Ovary (tissue), 9 donors: ENCODE data around the gene C10orf143. TPM values are rescaled to one million over a fixed set of nuclear protein-coding genes. Genes with fewer than 3 reads are reported as not detected.
A peak's percentile ranks its signal among the peaks of the same experiment; 100 is the strongest.

Experiments
- DNase-seq, 5 donors: peaks; one replicate each; pipeline ENCODE4 v3.0.0-alpha.2; 2019 to 2020
- H3K27ac ChIP-seq, 2 donors: fragments of 200-600 bp; one replicate each; pipeline versions ENCODE4 v1.5.1 to v1.8.0; 2019 to 2022
- H3K27me3 ChIP-seq: fragments of 200-600 bp; one replicate; pipeline ENCODE4 v1.8.0; 2022
- H3K36me3 ChIP-seq: fragments of 200-600 bp; sonication (generic); one replicate; pipeline ENCODE4 v1.5.1; 2019
- H3K4me1 ChIP-seq: one replicate; pipeline ENCODE4 v1.8.1; 2013; ENCODE audit warnings: mild to moderate bottlenecking, moderate library complexity; ENCODE audit not compliant: insufficient read depth
- H3K4me3 ChIP-seq: fragments of 200-600 bp; sonication (generic); one replicate; pipeline ENCODE4 v1.5.1; 2017
- H3K9me3 ChIP-seq, 2 donors: fragments of 200-600 bp in 1 of 2; sonication (generic) in 1 of 2; one replicate each; pipeline versions ENCODE4 v1.5.1 to v1.8.1; 2013 to 2019; ENCODE audit warnings: mild to moderate bottlenecking in 1 of 2, moderate library complexity in 1 of 2
- CTCF ChIP-seq, 3 donors: fragments of 450-650 bp in 2 of 3; fragments of 200-600 bp in 1 of 3; IDR thresholded peaks; one replicate each; pipeline versions ENCODE4 v1.5.1 to v1.8.0; 2016 to 2022; ENCODE audit warnings: antibody characterized with exemption in 3 of 3, mild to moderate bottlenecking in 1 of 3
- EP300 ChIP-seq: sonication (generic); formaldehyde crosslinking; IDR thresholded peaks from one replicate; pipeline ENCODE4 v1.6.1; 2017; ENCODE audit warnings: antibody characterized with exemption
- POLR2A ChIP-seq: fragments of 450-650 bp; IDR thresholded peaks from one replicate; pipeline ENCODE4 v1.6.1; 2017; ENCODE audit warnings: antibody characterized with exemption, mild to moderate bottlenecking, moderate library complexity
- WGBS, 3 donors: extraction: QIAGEN DNeasy Blood & Tissue Kit in 1 of 3; methylation state at CpG; one replicate each; pipeline versions ENCODE4 v1.1.5 to v1.1.7; 2013 to 2017; 5-methylcytosine and 5-hydroxymethylcytosine counted together
- intact Hi-C, 4 donors: fragments of 100-400 bp; cut with DNase I; formaldehyde crosslinking; loops; one replicate each; pipeline versions ENCODE4 v1.11.0 to v1.15.1; 2022 to 2023
- polyA plus RNA-seq, 2 donors: library from polyadenylated mRNA; stranded (reverse); fragments of 200-250 nt in 1 of 2; fragments of 350-450 nt in 1 of 2; fragmentation: Illumina TruSeq in 1 of 2; extraction: RNeasy Lipid Tissue Mini Kit (QIAGEN cat#74804) in 1 of 2; gene quantifications; one replicate each; pipeline ENCODE4 v1.2.3, GENCODE V29; 2013 to 2014
- total RNA-seq, 7 donors: library from RNA; depleted of rRNA in 2 of 7; stranded (reverse); fragments of >200 nt in 2 of 7; fragmentation: NEBNext Ultra II Directional in 3 of 7; extraction: Animal tissue kit (Norgen Biotek cat#: 25700) in 3 of 7; gene quantifications; one replicate each; pipeline versions ENCODE4 v1.1.0 to v1.2.4, GENCODE V29; 2016 to 2023
- donor health status: DM: no; HTN: no; CAD: no; lungs with moderate emphysema.
- donor health status: DM: no; HTN: no; CAD: no.
- donor health status: Bipolar disorder and iron deficiency.
- donor health status: DM: yes; HTN: yes; CAD: no.
- donor health status: DM: no; HTN: no; CAD: no.
- donor health status: DM: yes; HTN: yes; CAD: no.

C10orf143 gene
- total and polyA plus RNA-seq, 9 donors, result 3.1 to 10.3 (median 5.9) TPM

GRCh38 chr10:130021383-130021950, 89.2 kb downstream of the C10orf143 start:
- H3K4me1 ChIP-seq, result no peaks in the 10 kb centered on the region
- no peaks in the 10 kb centered on the region for H3K36me3 ChIP-seq
- H3K27ac ChIP-seq, result no peak overlapping the region
- no peaks in the 10 kb centered on the region for H3K9me3 ChIP-seq
- H3K4me3 ChIP-seq, result no peak overlapping the region
- no peak for DNase-seq
- WGBS, 3 donors, result 81 to 83% (median 83%) methylated on average over 12 of the region's 12 CpGs
- no peaks in the 10 kb centered on the region for H3K27me3 ChIP-seq
- intact Hi-C loops, result no loop called here
- TF ChIP-seq EP300 (no peak), POLR2A (no peak)

DNA sequence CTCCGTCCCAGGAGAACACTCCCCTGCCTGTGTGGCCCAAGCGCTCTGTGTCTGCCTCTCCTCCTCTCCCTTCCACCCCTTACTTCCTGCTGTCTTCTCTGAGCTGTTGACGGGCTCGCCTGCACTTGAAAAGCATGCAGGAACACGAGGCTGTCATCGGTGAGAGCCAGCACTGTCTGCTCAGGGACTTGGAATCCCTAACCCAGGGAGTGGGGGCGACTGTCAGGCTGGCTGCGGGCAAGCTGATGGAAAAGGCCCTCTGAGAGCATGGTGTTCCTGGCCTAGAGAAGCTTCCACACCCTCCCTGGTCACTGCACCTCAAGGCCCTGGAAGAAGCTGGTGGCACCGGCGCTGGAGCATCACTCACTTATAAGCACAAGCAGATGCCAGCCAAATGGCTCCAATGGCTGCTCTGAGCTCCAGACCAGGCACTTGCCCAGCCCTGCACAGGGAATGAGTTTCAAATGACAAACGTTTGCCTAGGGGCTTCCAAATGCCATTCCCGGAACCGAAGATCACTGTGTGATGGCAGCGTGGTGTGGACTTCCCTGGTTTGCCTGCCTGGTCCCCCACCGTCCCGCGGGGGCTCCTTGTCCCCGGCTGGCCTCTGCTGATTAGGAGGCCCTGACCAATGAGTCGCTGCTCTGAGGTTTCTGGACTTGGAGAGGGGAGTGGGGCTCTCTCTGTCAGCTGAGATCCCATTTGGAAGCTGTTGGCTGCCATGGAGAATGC, 89.8 kb downstream of the C10orf143 start:
- DNase-seq, result peak in 1 of 5 donors; percentile 1
- no peaks in the 10 kb centered on the region for H3K27me3 ChIP-seq
- H3K9me3 ChIP-seq, result no peaks in the 10 kb centered on the region
- no peak overlapping the region for H3K4me3 ChIP-seq
- no peaks in the 10 kb centered on the region for H3K4me1 ChIP-seq
- no peak for TF ChIP-seq POLR2A
- TF ChIP-seq EP300, result no peak
- no peak for TF ChIP-seq CTCF (IDR thresholded peaks at IDR 0.05)
- intact Hi-C loops, result no loop called here
- WGBS, 3 donors, result 58 to 62% (median 61%) methylated on average over 19 of the region's 19 CpGs
- no peaks in the 10 kb centered on the region for H3K36me3 ChIP-seq
- no peak overlapping the region for H3K27ac ChIP-seq

DNA sequence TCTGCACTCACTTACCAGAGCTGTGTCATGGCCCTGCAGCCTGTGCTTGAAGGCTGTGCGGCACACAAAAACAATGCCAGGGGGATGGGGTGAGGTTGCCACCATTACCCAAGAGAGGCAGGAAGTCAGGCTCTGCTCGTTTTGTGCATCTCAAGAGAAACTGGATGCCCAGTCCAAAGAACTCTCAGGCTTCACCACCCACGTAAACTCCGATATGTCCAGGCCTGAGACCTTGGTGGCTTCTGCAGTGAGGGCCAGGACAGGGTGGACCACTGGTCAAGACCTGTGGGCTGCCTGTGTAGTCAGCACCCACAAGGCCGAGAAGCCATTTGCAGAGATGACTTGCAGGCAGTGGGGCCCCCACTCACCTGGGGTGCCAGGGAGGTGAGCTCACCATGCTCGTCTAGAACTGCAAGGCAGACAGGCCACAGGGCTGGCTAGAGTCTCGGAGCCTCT, 91.9 kb downstream of the C10orf143 start:
- DNase-seq, result no peak
- no peaks in the 10 kb centered on the region for H3K36me3 ChIP-seq
- no peak overlapping the region for H3K27ac ChIP-seq
- TF ChIP-seq CTCF (IDR thresholded peaks at IDR 0.05) (no peak), EP300 (no peak), POLR2A (no peak)
- intact Hi-C loops, result no loop called here
- no peak overlapping the region for H3K4me3 ChIP-seq
- no peaks in the 10 kb centered on the region for H3K4me1 ChIP-seq
- no peaks in the 10 kb centered on the region for H3K9me3 ChIP-seq
- 68 to 85% (median 77%) methylated on average over 6 to 7 of the region's 7 CpGs for WGBS, 3 donors
- no peaks in the 10 kb centered on the region for H3K27me3 ChIP-seq

DNA sequence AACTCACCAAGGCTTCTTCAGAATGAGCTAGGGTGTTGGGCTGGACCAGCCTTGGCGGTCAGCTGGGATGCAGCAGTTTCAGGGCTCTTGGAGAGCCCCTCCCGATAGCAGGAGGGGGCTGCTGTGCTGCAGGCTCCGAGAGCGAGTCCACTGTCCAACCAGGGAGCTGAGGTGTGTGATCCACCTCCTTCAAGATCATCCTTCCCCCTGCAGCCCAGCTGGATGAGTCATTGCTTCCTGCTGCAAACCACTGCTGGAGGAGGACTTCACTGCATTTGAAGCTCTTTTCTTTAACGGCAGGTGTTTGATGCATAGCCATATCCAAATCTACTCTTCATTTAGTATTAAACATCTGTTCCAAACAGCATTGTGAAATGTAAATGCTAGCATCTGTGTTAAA, 92.4 kb downstream of the C10orf143 start:
- no peak for TF ChIP-seq CTCF (IDR thresholded peaks at IDR 0.05)
- no peak for TF ChIP-seq POLR2A
- WGBS, 3 donors, result 24 to 35% (median 31%) methylated on average over 5 of the region's 5 CpGs

DNA sequence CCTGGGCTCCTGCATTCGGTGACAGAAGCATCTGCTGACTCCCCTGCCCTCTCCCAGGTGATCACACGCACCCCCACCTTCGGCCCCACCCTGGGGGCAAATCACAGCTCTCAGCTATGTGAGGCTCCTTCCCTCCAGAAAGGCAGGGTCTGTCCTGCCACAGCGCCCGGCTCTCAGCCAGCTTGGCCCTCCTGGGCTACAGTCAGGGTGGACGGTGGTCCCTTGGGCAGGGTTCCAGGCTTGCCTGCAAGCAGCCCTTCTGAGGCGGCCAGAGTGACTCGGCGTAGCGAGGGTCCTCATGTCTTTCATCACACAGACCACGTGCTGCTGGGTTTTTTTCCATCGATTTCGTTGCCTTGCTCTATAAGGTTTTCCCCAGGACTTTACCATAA, 93.0 kb downstream of the C10orf143 start:
- intact Hi-C loops, result no loop called here
- 80 to 87% (median 84%) methylated on average over 13 of the region's 13 CpGs for WGBS, 3 donors
- Histone ChIP-seq H3K4me3 (no peak overlapping the region), H3K36me3 (no peaks in the 10 kb centered on the region), H3K27me3 (no peaks in the 10 kb centered on the region), H3K4me1 (no peaks in the 10 kb centered on the region), H3K9me3 (no peaks in the 10 kb centered on the region), H3K27ac (no peak overlapping the region)
- TF ChIP-seq CTCF (IDR thresholded peaks at IDR 0.05), result no peak
- TF ChIP-seq POLR2A, result no peak
- TF ChIP-seq EP300, result no peak
- peak in 1 of 5 donors; percentile 4 for DNase-seq

More for the DNA sequence above, 92.4 kb downstream of the C10orf143 start:
- intact Hi-C loops, result no loop called here
- Histone ChIP-seq H3K27me3 (no peaks in the 10 kb centered on the region), H3K27ac (no peak overlapping the region), H3K4me1 (no peaks in the 10 kb centered on the region), H3K36me3 (no peaks in the 10 kb centered on the region), H3K9me3 (no peaks in the 10 kb centered on the region), H3K4me3 (no peak overlapping the region)
- no peak for DNase-seq
